ENCODE measurements around the gene SNX10.

Gene SNX10

DNA sequence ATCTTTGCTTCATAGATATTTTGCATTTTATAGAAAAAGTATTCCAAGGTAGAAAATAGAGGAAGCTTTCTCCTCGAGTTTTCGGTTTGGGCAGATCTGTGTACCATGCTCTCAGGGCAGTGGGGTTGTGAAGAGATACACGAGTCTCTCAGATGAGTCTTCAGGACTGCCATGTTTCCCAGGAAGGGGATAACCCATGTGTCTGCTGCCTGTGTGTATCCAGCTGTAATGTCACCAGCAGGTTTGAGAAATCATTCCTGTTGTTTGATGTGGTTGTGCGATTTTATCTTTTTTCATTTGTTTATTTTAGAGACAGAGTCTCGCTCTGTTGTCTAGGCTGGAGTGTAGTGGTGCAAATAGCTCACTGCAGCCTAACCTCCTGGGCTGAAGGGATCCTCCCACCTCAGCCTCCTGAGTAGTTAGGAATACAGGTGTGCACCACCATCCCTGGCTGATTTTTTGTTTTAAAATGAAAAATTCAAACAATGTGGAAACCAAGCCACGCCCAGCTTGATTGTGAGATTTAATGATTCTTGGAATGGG is 48.9 kb downstream of the SNX10 start:
- no peak for DNase-seq

DNA sequence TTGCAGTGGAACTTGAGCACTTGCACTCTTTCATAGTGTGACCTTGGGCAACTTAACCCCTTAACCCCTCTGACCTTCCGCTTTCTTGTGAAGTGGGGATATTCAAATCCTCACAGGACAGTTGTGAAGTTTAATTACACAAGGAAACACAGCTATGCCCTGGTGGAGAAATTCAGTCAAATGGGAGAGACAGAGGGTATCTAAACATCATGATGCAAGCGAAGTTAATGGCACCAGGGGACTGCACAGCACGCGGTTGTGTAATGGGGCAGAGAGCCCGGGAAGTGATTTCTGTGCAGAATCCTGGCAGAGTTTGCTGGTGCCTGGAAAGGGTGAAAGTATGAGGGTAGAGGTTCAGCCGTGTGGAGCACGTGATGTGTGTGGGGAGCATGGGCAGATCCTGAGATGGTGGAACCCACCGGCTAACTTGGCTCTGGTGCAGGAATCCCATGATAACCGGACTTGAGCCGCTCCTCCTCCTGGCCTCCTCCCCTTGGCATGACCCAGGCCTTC is 51.7 kb downstream of the SNX10 start:
- DNase-seq: no peak

GRCh38 chr7:26343837-26344236 is 52.2 kb downstream of the SNX10 start:
- no peak for DNase-seq

- no peak for DNase-seq
Observed at GRCh38 chr7:26345202-26345601, 53.5 kb downstream of the SNX10 start.

- no peak for DNase-seq
Observed at GRCh38 chr7:26345837-26346236, 54.2 kb downstream of the SNX10 start.

DNA sequence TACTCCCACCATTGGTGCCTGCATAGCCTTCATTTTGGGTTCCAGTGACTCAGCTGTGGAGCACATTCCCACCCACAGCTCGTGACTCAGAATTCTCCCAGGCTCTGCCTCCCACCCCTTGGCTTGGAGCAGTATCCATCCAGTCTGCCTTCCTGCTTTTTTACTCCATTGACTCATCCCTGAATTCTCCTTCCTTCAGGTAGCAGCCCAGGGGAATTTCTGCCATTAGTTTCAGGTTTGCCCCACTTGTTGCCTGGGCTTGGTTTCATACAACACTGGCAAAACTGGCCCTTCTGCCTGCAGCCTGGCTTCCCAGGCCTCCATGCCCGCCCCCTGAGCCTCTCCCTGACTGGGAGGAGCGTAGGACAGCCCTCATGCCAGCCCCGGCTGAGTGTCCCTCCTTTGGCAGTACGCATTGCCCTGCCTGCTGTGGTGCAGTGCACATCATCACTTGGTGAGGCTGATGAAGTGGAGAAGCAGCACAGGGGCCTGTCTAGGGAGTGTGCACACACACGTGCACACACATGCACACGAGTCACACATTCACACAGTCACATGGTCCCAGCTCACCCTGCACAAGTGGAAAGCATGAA is 55.0 kb downstream of the SNX10 start:
- no peak for DNase-seq

GRCh38 chr7:26348234-26348851 is 56.7 kb downstream of the SNX10 start:
- no peak for DNase-seq

DNA sequence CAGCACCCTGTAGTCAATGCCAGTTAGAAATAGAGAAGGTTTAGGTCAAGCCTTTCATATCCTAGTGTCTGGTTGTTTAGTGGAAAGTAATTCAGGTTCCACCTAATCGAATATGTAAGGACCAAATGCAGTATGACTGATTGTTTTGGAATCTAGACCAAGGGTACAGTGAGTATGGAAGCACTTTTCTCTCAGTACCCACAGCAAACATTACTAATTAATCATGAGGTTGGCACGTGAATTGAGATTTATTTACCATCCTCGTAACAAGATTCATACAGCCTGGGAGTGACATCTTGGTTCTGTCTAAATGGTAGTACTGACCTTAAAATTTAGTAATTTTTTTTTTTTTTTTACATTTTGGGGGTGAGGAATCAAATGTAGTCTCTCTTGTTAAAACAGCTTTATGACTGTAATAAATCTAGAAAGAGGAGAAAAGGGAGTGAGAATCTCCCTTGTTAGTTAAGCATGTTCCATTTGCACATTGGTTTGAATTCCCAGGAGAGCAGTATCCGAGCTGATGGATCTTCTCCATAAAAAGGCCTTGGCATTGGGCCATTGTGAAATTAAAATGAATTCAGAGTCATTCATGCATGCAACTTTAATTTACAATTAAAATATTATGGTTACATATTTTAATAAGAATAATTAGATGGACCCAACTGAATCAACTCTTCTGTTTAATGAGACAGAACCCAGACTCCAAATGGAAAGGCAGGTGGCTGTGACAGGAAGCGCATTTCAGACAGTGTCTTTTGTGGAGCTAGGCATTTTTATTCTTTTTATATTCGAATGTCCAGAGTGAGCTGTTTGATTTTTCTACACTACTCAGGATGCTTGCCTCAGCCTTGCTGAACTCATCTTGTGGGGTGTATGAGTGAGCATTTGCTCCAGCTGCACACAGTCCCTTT is 57.6 kb downstream of the SNX10 start:
- DNase-seq: no peak

GRCh38 chr7:26351171-26351570 is 59.5 kb downstream of the SNX10 start:
- no peak for DNase-seq

DNA sequence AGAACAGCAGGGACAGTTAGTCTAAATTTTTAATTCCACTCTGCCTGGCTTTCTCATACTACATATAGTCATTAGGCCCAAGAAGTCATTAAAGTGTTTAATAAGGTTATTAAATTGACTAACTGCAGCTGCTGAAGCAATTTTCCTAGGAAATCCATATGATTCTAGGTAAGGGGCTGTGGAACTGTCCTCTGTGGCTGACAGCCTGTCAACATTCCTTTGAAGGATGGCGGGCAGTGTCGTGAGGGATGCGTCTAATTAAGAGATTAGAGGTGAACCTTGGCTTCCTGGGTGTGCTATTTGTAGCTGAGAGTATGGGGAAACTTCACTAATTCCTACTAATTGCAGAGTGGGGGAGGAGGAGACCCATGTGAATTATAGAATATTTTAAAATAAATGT is 64.6 kb downstream of the SNX10 start:
- no peak for DNase-seq

GRCh38 chr7:26356929-26357798 is 65.5 kb downstream of the SNX10 start:
- no peak for DNase-seq

DNA sequence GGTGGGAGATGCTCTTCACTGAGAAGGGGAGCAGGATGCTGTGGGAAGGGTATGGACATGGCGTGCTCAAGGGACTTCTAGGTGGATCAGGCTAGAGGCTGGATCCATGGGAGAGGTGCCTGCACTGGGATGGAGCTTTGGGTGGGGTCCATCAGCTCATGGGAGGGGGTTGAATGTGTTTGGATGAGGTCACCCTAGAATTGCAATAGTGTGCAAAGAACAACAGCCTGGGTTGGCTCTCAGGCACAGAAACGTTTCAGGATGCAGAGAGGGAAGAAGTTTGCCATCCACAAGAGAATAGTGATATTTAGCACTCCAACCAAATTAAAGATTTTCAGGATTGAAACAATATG is 66.1 kb downstream of the SNX10 start:
- no peak for DNase-seq

GRCh38 chr7:26360650-26361049 is 69.0 kb downstream of the SNX10 start:
- DNase-seq: no peak

- DNase-seq: no peak
Observed at GRCh38 chr7:26361637-26362036, 70.0 kb downstream of the SNX10 start.

DNA sequence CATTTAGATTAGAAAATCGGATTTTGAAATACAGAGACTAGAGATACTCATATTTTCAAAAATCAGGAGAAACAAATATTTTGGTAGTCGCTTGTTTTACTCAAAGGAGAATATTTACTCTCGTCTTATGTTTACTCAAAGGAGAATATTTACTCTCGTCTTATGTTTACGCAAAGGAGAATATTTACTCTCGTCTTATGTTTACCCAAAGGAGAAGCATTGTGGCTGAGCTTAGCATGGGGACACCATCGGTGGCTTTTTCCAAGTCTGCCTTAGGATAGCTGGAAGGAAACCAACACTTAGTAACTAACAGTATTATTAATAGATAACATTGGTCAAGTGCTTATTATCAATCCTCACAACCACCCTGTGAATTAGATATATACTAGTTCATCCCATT is 71.8 kb downstream of the SNX10 start:
- DNase-seq: no peak

GRCh38 chr7:26365077-26365900 is 73.6 kb downstream of the SNX10 start:
- peak; percentile 66 for DNase-seq

GRCh38 chr7:26365901-26366275 is 74.2 kb downstream of the SNX10 start:
- DNase-seq: no peak

DNA sequence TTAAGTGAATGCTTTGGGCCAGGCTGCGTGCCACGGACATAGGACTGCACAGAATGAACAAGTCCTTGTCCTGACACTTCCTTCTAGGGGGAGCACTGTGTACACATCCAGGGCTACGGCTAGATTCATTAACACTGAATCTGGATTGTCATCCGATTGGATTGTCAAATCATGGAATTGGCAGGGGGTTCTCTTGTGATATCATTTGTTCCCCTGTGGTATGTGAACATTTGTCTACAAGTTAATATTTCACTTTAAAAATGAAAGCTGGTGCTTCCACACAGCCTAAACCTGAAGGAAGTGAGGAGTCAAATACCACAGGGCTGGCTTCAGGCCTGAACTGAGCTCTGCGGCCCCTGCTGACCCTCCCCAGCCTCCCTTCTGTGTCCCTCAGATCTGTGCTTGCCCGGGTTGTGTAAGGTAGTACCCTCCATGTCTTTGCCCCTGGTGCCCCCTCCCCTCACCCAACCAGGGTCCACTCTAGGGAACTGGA is 75.6 kb downstream of the SNX10 start:
- no peak for DNase-seq

DNA sequence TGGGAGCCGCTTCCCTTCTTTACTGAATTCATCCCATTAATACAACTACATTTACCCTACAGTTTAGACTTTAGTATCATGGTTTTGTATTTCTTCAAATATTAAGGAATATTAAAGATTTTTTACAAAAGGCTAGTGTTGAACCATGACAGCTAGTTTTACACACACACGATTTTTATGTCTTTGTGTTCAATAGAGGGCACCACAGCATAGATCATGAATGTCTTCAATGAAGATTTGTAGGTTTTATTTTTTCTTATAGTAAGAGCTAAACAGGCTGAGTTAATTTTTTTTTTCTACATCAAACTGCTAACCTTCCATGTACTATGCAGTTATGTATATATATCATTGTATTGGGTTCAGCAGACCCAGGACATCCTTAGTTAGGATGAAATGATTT is 76.9 kb downstream of the SNX10 start:
- no peak for DNase-seq

DNA sequence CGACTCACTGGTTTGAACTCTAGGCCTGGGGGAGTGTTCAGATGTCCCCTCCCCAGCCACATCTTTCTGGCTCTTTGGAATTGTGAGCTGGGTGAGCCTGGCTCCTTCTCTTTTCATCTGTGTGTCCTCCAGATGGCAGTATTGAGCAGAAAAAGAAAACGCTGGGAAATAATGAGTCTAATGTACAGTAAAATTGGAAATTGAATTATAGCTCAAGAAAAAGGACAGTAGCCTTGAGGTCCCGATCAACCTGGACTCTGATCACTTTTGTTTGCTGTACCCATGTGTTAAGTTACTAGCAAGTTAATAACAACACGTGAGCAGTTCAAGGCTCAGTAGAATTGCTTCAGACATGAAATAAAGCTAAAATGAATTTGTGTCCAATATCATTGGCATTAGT is 77.9 kb downstream of the SNX10 start:
- DNase-seq: no peak

- no peak for DNase-seq
Observed at GRCh38 chr7:26370011-26370410, 78.3 kb downstream of the SNX10 start.

DNA sequence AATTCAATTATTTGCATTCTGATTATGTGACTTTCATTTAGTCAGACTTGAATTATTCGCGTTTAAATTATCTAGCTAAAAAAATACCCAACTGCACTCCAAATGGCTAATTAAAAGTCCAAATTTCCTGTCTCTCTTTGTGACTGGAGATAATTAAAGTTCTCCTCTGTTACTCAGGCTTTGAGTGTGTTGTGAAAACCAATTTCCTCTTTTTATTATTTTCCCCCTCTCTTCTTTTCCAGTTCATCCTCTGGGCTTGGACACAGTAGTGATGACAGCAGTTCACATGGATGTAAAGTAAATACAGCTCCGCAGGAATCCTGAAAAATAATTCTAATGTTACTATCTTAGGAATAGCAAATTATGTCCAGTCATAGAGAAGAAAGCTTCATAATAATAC is 80.6 kb downstream of the SNX10 start:
- no peak for DNase-seq

All from CD4-positive, alpha-beta T cell treated with Interleukin-15 for 1 hour (primary cell).